Measurements from ENCODE around the gene TPPP2. TPM values are rescaled to one million over a fixed set of nuclear protein-coding genes. Genes with fewer than 3 reads are reported as not detected.

The TPPP2 gene
- total and polyA plus RNA-seq, 2 experiments from 2014 or later, result 0.39 to 0.92 TPM

- no peaks in the 10 kb centered on the region for H3K4me1 ChIP-seq (ENCODE audit: low read depth)
Measured at GRCh38 chr14:21056520-21057163, 26.6 kb downstream of the TPPP2 start.

DNA sequence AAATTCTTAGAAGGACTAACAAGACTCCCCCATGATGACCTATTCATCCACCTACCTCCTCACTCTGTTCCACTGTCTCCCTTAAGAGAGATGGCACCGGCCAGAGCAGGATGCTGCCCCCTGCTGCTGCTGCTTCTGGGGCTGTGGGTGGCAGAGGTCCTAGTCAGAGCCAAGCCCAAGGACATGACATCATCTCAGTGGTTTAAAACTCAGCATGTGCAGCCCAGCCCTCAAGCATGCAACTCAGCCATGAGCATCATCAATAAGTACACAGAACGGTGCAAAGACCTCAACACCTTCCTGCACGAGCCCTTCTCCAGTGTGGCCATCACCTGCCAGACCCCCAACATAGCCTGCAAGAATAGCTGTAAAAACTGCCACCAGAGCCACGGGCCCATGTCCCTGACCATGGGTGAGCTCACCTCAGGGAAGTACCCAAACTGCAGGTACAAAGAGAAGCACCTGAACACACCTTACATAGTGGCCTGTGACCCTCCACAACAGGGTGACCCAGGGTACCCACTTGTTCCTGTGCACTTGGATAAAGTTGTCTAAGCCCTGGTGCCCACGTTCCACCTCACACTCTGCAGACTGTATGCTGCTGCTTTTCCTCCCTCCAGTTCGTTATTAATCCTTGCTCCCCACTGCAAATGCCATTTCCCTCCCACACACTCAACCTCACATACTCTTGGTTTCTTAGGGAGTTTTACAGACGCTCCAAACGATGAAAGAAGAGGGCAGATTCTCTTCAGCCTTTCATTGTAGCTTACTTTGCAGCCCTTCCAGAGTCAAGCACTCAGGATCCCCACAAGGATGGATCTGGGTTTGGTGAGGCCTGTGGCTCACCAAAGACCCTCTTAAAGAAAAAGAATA is 28.0 kb downstream of the TPPP2 start, which contains the start of gene RNASE8:
TSS of gene RNASE8 (plus strand) at position 20 of the 873 bp plus-strand sequence. CDS start at position 91, 71 bp downstream.
- Histone ChIP-seq H3K36me3 (no peaks in the 10 kb centered on the region), H3K9me3 (ENCODE audit: low read depth) (no peaks in the 10 kb centered on the region), H3K4me3 (no peak within 1 kb of the TSS), H3K27ac (no peak within 1 kb of the TSS), H3K27me3 (no peaks in the 10 kb centered on the region), H3K4me1 (ENCODE audit: low read depth) (no peaks in the 10 kb centered on the region)
- no peak for TF ChIP-seq CTCF (IDR thresholded peaks at IDR 0.05; ENCODE audit: low read depth, low read length)
- no peak for DNase-seq (ENCODE audit: low read depth in 1 of 2, low spot score in 1 of 2)

More at GRCh38 chr14:21056520-21057163, 26.6 kb downstream of the TPPP2 start:
- DNase-seq (ENCODE audit: low read depth in 1 of 2, low spot score in 1 of 2), result peak in 1 of 2 donors; percentile 62
- no peak overlapping the region for H3K27ac ChIP-seq
- H3K9me3 ChIP-seq (ENCODE audit: low read depth), result no peaks in the 10 kb centered on the region
- TF ChIP-seq CTCF (IDR thresholded peaks at IDR 0.05; ENCODE audit: low read depth, low read length), result no peak
- no peaks in the 10 kb centered on the region for H3K36me3 ChIP-seq
- no peak overlapping the region for H3K4me3 ChIP-seq
- H3K27me3 ChIP-seq, result no peaks in the 10 kb centered on the region

DNA sequence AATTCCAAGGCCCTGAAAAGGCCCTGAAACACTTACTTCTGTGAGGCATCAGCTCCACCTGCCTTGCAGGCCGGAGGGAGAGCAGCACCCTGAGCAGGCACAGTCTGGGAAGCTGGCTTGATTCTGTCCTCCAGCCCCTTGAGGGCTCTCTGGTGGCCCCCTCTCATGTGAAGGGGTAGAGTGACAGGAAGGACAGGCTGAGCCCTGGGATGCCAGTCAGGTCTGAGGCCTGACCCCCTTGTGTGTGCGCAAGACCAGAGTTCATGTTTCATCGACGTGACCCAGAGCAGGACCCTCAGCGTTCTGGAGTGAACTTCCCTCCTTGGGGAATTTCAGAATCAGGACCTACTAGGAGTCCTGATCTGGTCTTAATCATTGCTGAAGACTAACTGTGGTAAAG is 28.9 kb downstream of the TPPP2 start:
- Histone ChIP-seq H3K36me3 (no peaks in the 10 kb centered on the region), H3K4me1 (ENCODE audit: low read depth) (no peaks in the 10 kb centered on the region), H3K4me3 (no peak overlapping the region), H3K27ac (no peak overlapping the region), H3K27me3 (no peaks in the 10 kb centered on the region), H3K9me3 (ENCODE audit: low read depth) (no peaks in the 10 kb centered on the region)
- no peak for TF ChIP-seq CTCF (IDR thresholded peaks at IDR 0.05; ENCODE audit: low read depth, low read length)
- no peak for DNase-seq (ENCODE audit: low read depth in 1 of 2, low spot score in 1 of 2)

DNA sequence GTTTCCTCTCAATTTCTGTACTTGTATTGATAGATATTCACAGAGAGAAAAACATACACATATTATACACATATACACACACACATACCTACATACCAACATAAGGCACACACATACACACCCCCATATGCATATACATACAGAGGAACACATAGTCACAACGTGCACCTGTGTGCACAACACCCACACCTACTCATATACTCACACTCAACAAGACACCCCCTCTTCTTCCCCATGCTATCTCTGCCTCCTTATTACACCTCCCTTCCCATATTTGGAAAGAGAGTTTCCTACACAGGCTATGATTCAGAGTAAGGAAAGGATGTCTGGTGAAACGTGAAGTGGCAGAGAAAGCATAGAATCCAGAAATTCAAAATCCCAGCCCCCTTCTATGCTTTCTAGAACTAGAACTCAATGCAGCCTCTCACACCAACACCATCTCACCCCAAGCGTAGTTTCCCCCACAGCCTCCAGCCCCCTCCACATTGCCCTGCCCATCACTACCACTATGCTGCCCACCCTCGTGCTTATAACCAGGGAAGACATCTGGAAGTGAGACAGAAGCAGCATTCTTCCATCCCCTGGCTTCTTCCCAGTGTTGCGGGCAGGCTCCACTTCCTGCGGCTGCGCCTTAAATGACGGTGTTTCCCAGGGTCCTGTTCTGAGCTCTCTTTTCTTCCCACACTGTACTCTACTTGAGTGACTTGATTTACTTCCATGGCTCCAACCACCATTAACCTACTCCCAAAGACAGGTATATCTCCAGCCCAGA is 30.0 kb downstream of the TPPP2 start:
- DNase-seq (ENCODE audit: low read depth in 1 of 2, low spot score in 1 of 2), result peak in 1 of 2 donors; percentile 35
- no peak overlapping the region for H3K27ac ChIP-seq
- H3K4me1 ChIP-seq (ENCODE audit: low read depth), result no peaks in the 10 kb centered on the region
- no peaks in the 10 kb centered on the region for H3K9me3 ChIP-seq (ENCODE audit: low read depth)
- H3K36me3 ChIP-seq, result no peaks in the 10 kb centered on the region
- TF ChIP-seq CTCF (IDR thresholded peaks at IDR 0.05; ENCODE audit: low read depth, low read length), result no peak
- H3K27me3 ChIP-seq, result no peaks in the 10 kb centered on the region
- no peak overlapping the region for H3K4me3 ChIP-seq

DNA sequence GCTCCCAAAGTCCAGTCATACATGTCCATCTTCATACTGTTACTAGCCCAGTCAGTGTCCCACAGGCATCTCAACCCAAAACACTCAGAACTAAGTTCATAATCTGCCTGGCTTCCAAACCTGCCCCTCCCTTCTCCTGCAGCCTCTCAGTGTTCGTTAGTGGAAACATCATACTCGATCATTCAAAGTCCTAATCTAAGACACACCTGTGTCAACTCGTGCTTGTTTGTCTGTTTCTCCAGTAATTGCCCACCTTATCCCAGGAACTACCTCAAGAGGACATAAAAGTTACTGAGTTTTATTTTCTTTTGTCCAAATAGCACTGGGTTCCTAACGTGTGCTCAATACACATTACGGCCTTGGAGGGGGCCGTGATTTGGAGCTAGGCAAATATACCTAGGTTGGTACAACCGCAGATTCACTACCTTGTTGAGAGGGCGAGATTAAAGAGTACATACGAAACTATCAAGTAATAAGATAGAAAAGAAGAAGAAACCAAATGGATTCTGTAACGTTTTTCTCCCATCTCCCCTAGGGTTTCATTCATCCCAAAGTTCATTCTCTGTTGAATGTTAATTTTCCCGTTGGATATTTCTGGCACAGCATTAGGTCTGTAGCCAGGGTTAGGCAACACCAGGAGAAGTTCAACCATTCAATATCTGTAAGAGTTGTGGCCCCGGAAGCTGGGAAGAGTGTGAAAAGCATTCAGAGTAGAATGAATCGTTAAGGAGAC is 30.8 kb downstream of the TPPP2 start:
- Histone ChIP-seq H3K9me3 (ENCODE audit: low read depth) (no peaks in the 10 kb centered on the region), H3K4me3 (no peak overlapping the region), H3K4me1 (ENCODE audit: low read depth) (no peaks in the 10 kb centered on the region), H3K36me3 (no peaks in the 10 kb centered on the region), H3K27me3 (no peaks in the 10 kb centered on the region), H3K27ac (no peak overlapping the region)
- DNase-seq (ENCODE audit: low read depth in 1 of 2, low spot score in 1 of 2), result no peak
- TF ChIP-seq CTCF (IDR thresholded peaks at IDR 0.05; ENCODE audit: low read depth, low read length), result no peak

Measured in cardiac muscle cell (in vitro differentiated cells and primary cell).